ENCODE results near the gene CLOCK.

The CLOCK gene

GRCh38 chr4:55540271-55540670, 6.4 kb downstream of the CLOCK start:
- TF ChIP-seq YY1 (IDR thresholded peaks at IDR 0.05; ENCODE audit: insufficient read depth, insufficient read length) (no peak), ZNF274 (IDR thresholded peaks at IDR 0.05; ENCODE audit: low read depth, low read length) (no peak)
- Histone ChIP-seq H3K9me3 (ENCODE audit: insufficient read depth, low read length) (no peaks in the 10 kb centered on the region), H3K27me3 (ENCODE audit: insufficient read depth, insufficient read length) (no peaks in the 10 kb centered on the region), H3K36me3 (ENCODE audit: insufficient read depth, insufficient read length, low read length) (peaks cover 7% of the 10 kb centered on the region), H3K4me1 (ENCODE audit: insufficient read depth, insufficient read length) (no peaks in the 10 kb centered on the region), H3K4me3 (ENCODE audit: insufficient read length, low read depth) (no peak overlapping the region), H3K9ac (ENCODE audit: insufficient read length, low read depth) (no peak overlapping the region)
- DNase-seq (ENCODE audit: low read depth, low spot score): no peak

GRCh38 chr4:55539658-55540057, 7.1 kb downstream of the CLOCK start:
- peaks cover 7% of the 10 kb centered on the region for H3K36me3 ChIP-seq (ENCODE audit: insufficient read depth, insufficient read length, low read length)
- H3K9me3 ChIP-seq (ENCODE audit: insufficient read depth, low read length): no peaks in the 10 kb centered on the region
- TF ChIP-seq ZNF274 (IDR thresholded peaks at IDR 0.05; ENCODE audit: low read depth, low read length) (no peak), YY1 (IDR thresholded peaks at IDR 0.05; ENCODE audit: insufficient read depth, insufficient read length) (no peak), SUZ12 (IDR thresholded peaks at IDR 0.05; ENCODE audit: extremely low read depth, insufficient read depth, insufficient read length) (no peak)
- no peak overlapping the region for H3K9ac ChIP-seq (ENCODE audit: insufficient read length, low read depth)
- H3K4me3 ChIP-seq (ENCODE audit: insufficient read length, low read depth): no peak overlapping the region
- H3K4me1 ChIP-seq (ENCODE audit: insufficient read depth, insufficient read length): no peaks in the 10 kb centered on the region
- no peaks in the 10 kb centered on the region for H3K27me3 ChIP-seq (ENCODE audit: insufficient read depth, insufficient read length)
- no peak for DNase-seq (ENCODE audit: low read depth, low spot score)

GRCh38 chr4:55538531-55538930, 8.2 kb downstream of the CLOCK start:
- DNase-seq (ENCODE audit: low read depth, low spot score): no peak
- Histone ChIP-seq H3K27me3 (ENCODE audit: insufficient read depth, insufficient read length) (no peaks in the 10 kb centered on the region), H3K9ac (ENCODE audit: insufficient read length, low read depth) (no peak overlapping the region), H3K36me3 (ENCODE audit: insufficient read depth, insufficient read length, low read length) (peaks cover 7% of the 10 kb centered on the region), H3K4me3 (ENCODE audit: insufficient read length, low read depth) (no peak overlapping the region), H3K9me3 (ENCODE audit: insufficient read depth, low read length) (0 out of 2 replicates have a peak, but pooled peaks cover 6% of the 10 kb centered on the region), H3K4me1 (ENCODE audit: insufficient read depth, insufficient read length) (no peaks in the 10 kb centered on the region)
- TF ChIP-seq YY1 (IDR thresholded peaks at IDR 0.05; ENCODE audit: insufficient read depth, insufficient read length) (no peak), ZNF274 (IDR thresholded peaks at IDR 0.05; ENCODE audit: low read depth, low read length) (no peak), SUZ12 (IDR thresholded peaks at IDR 0.05; ENCODE audit: extremely low read depth, insufficient read depth, insufficient read length) (no peak)

DNA sequence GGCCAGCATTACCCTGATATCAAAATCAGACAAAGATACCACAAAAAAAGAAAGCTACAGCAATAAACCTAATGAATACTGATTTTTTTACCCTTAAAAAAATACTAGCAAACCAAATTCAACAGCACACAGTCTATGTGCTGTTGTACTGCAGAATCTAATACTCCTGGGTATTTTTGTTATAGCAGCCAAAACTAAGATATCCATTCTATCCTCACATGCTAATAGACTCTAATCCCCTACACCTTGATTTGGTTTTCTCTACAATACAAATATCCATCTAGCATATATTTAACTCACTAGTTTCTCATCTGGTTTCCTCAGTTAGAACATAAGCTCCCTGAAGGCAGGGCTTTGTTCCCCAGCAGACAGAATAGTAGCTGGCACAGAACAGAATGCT, 12.4 kb downstream of the CLOCK start:
- no peak overlapping the region for H3K9ac ChIP-seq (ENCODE audit: insufficient read length, low read depth)
- DNase-seq (ENCODE audit: low read depth, low spot score): no peak
- H3K36me3 ChIP-seq (ENCODE audit: insufficient read depth, insufficient read length, low read length): peaks cover 2% of the 10 kb centered on the region
- 0 out of 2 replicates have a peak, but pooled peaks cover 11% of the 10 kb centered on the region for H3K9me3 ChIP-seq (ENCODE audit: insufficient read depth, low read length)
- no peaks in the 10 kb centered on the region for H3K4me1 ChIP-seq (ENCODE audit: insufficient read depth, insufficient read length)
- TF ChIP-seq SUZ12 (IDR thresholded peaks at IDR 0.05; ENCODE audit: extremely low read depth, insufficient read depth, insufficient read length): no peak
- no peak for TF ChIP-seq ZNF274 (IDR thresholded peaks at IDR 0.05; ENCODE audit: low read depth, low read length)
- no peak for TF ChIP-seq YY1 (IDR thresholded peaks at IDR 0.05; ENCODE audit: insufficient read depth, insufficient read length)
- no peak overlapping the region for H3K4me3 ChIP-seq (ENCODE audit: insufficient read length, low read depth)
- no peaks in the 10 kb centered on the region for H3K27me3 ChIP-seq (ENCODE audit: insufficient read depth, insufficient read length)

DNA sequence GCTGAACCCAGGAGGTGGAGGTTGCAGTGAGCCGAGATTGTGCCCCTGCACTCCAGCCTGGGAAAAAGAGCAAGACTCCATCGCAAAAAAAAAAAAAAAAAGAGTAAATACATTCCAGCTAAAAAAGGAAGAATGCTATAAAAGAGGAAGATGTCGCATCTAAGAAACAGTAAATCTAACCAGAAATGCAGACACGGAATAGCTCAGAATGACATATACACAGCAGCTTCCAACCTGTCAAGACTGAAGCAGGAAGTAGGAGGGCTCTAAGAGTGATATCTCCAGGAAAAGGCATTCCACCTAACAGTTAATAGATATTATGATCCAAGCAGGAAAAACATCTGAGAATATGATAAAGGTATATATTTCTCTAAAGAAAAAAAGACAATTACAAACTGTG, 16.0 kb downstream of the CLOCK start:
- H3K27me3 ChIP-seq (ENCODE audit: insufficient read depth, insufficient read length): no peaks in the 10 kb centered on the region
- DNase-seq (ENCODE audit: low read depth, low spot score): no peak
- H3K36me3 ChIP-seq (ENCODE audit: insufficient read depth, insufficient read length, low read length): no peaks in the 10 kb centered on the region
- H3K4me3 ChIP-seq (ENCODE audit: insufficient read length, low read depth): no peak overlapping the region
- H3K9ac ChIP-seq (ENCODE audit: insufficient read length, low read depth): no peak overlapping the region
- no peak for TF ChIP-seq YY1 (IDR thresholded peaks at IDR 0.05; ENCODE audit: insufficient read depth, insufficient read length)
- TF ChIP-seq ZNF274 (IDR thresholded peaks at IDR 0.05; ENCODE audit: low read depth, low read length): no peak
- no peak for TF ChIP-seq SUZ12 (IDR thresholded peaks at IDR 0.05; ENCODE audit: extremely low read depth, insufficient read depth, insufficient read length)
- no peaks in the 10 kb centered on the region for H3K4me1 ChIP-seq (ENCODE audit: insufficient read depth, insufficient read length)
- 0 out of 2 replicates have a peak, but pooled peaks cover 11% of the 10 kb centered on the region for H3K9me3 ChIP-seq (ENCODE audit: insufficient read depth, low read length)

GRCh38 chr4:55530167-55530566, 16.5 kb downstream of the CLOCK start:
- no peak for DNase-seq (ENCODE audit: low read depth, low spot score)
- no peak overlapping the region for H3K9ac ChIP-seq (ENCODE audit: insufficient read length, low read depth)
- no peak for TF ChIP-seq ZNF274 (IDR thresholded peaks at IDR 0.05; ENCODE audit: low read depth, low read length)
- TF ChIP-seq SUZ12 (IDR thresholded peaks at IDR 0.05; ENCODE audit: extremely low read depth, insufficient read depth, insufficient read length): no peak
- no peak for TF ChIP-seq YY1 (IDR thresholded peaks at IDR 0.05; ENCODE audit: insufficient read depth, insufficient read length)
- no peak overlapping the region for H3K4me3 ChIP-seq (ENCODE audit: insufficient read length, low read depth)
- H3K4me1 ChIP-seq (ENCODE audit: insufficient read depth, insufficient read length): no peaks in the 10 kb centered on the region
- H3K36me3 ChIP-seq (ENCODE audit: insufficient read depth, insufficient read length, low read length): no peaks in the 10 kb centered on the region
- no peaks in the 10 kb centered on the region for H3K27me3 ChIP-seq (ENCODE audit: insufficient read depth, insufficient read length)
- 0 out of 2 replicates have a peak, but pooled peaks cover 11% of the 10 kb centered on the region for H3K9me3 ChIP-seq (ENCODE audit: insufficient read depth, low read length)

DNA sequence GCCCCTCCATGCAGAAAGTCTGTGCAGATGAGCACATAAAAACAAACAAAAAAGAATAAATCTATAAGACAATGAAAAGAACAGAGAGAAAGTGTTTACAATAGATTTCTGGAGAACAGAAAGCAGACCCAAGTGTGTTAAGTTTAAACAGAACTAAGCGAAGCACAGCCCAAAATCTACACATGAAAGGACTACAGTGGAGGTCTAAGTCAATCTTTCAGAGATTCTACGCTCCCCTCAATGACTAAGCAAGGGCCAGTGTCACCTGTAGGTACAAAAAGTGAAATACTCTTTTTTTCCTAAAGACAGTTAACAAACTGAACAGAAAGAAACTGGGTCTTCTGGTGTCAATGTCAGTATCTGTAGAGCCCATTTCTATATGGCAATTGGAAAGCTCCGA, 18.2 kb downstream of the CLOCK start:
- Histone ChIP-seq H3K36me3 (ENCODE audit: insufficient read depth, insufficient read length, low read length) (no peaks in the 10 kb centered on the region), H3K9me3 (ENCODE audit: insufficient read depth, low read length) (0 out of 2 replicates have a peak, but pooled peaks cover 5% of the 10 kb centered on the region), H3K4me3 (ENCODE audit: insufficient read length, low read depth) (no peak overlapping the region), H3K4me1 (ENCODE audit: insufficient read depth, insufficient read length) (no peaks in the 10 kb centered on the region), H3K27me3 (ENCODE audit: insufficient read depth, insufficient read length) (no peaks in the 10 kb centered on the region), H3K9ac (ENCODE audit: insufficient read length, low read depth) (no peak overlapping the region)
- no peak for TF ChIP-seq YY1 (IDR thresholded peaks at IDR 0.05; ENCODE audit: insufficient read depth, insufficient read length)
- no peak for TF ChIP-seq ZNF274 (IDR thresholded peaks at IDR 0.05; ENCODE audit: low read depth, low read length)
- TF ChIP-seq SUZ12 (IDR thresholded peaks at IDR 0.05; ENCODE audit: extremely low read depth, insufficient read depth, insufficient read length): no peak
- DNase-seq (ENCODE audit: low read depth, low spot score): no peak
